PC-9 (cell line): ENCODE results near the gene PAQR4.

ENCODE experiments used
- CTCF ChIP-seq: fragments of 200-600 bp; sonication (generic); conservative IDR thresholded peaks from 2 replicates; pipeline ENCODE4 v1.6.1; 2017; ENCODE audit warnings: mixed run types, antibody characterized with exemption, mild to moderate bottlenecking, moderate library complexity
- EZH2 ChIP-seq: fragments of 200-600 bp; sonication (generic); IDR thresholded peaks from 2 replicates; pipeline ENCODE4 v1.8.0; 2017; ENCODE audit warnings: antibody characterized with exemption, low read depth

GRCh38 chr16:2937170-2937569, 32.0 kb upstream of the PAQR4 start:
- TF ChIP-seq CTCF (no peak), EZH2 (no peak)
